GM12878 (cell line): ENCODE data around the gene DDX11. TPM values are rescaled to one million over a fixed set of nuclear protein-coding genes. Genes with fewer than 3 reads are reported as not detected.
"Not testable (repeated sequence)": the region's sequence is repeated elsewhere in the genome, so short reads cannot be mapped to it uniquely, and the experiment has no call there.

ENCODE experiments used
- ATAC-seq: fragments of 200-7000 bp; cut with Tn5 transposase; 3 replicates; pipeline ENCODE4 v1.9.1; 2020; ENCODE audit warnings: mild to moderate bottlenecking, moderate library complexity
- BruUV-seq: library from RNA; stranded (reverse); fragments of 400-500 nt; replicated peaks from 2 replicates; lab custom pipeline; 2021; lab: Mats Ljungman, UMichigan
- CTCF ChIA-PET: fragments of 300-600 bp; sonication (Branson Sonifier 250); formaldehyde crosslinking; extraction: SDS; loops from one replicate; lab custom pipeline; 2021; ENCODE audit warnings: inconsistent platforms; lab: Yijun Ruan, JAX
- POLR2A ChIA-PET: fragments of 350-600 bp; formaldehyde crosslinking; extraction: SDS; loops from one replicate; lab custom pipeline; 2021; ENCODE audit warnings: inconsistent platforms; lab: Charles Lee
- RAD21 ChIA-PET: fragments of 300-600 bp; sonication (Branson Sonifier 250); formaldehyde crosslinking; loops from one replicate; lab custom pipeline; 2023; ENCODE audit warnings: antibody characterized with exemption; ENCODE audit not compliant: unreplicated experiment; lab: Charles Lee
- SMC1A ChIA-PET: fragments of 300-600 bp; sonication (Branson Sonifier 250); formaldehyde crosslinking; loops from one replicate; lab custom pipeline; 2023; ENCODE audit not compliant: unreplicated experiment, uncharacterized antibody; lab: Charles Lee
- DNase-seq: peaks from one replicate; pipeline ENCODE4 v3.0.0-alpha.2; 2011; ENCODE audit warnings: low read depth, low spot score
- FAIRE-seq: peaks from 3 replicates; lab custom pipeline; 2011; peaks lifted over from hg19 to GRCh38; lab: Jason Lieb, UNC
- H2AFZ ChIP-seq: 2 replicates; pipeline ENCODE4 v1.6.0; 2011; ENCODE audit warnings: low read depth, low read length, control low read depth; ENCODE audit not compliant: control insufficient read depth
- H3K27ac ChIP-seq: 2 replicates; pipeline ENCODE4 v1.5.1; 2011; ENCODE audit warnings: control low read depth; ENCODE audit not compliant: control insufficient read depth, insufficient read depth
- H3K27me3 ChIP-seq, 2 experiments: replicated peaks in 1 of 2; 2 replicates each; pipeline versions ENCODE4 v1.6.0 to v1.6.1; 2011; ENCODE audit warnings: low read length in 1 of 2; ENCODE audit not compliant: control insufficient read depth in 2 of 2, insufficient read depth in 2 of 2
- H3K36me3 ChIP-seq, 2 experiments: 2 replicates each; pipeline ENCODE4 v1.5.1; 2011; ENCODE audit warnings: low read length in 1 of 2; ENCODE audit not compliant: control insufficient read depth in 2 of 2, insufficient read depth in 2 of 2
- H3K4me1 ChIP-seq: 2 replicates; pipeline ENCODE4 v1.6.1; 2011; ENCODE audit warnings: mild to moderate bottlenecking, low read length, moderate library complexity, mixed read lengths; ENCODE audit not compliant: control insufficient read depth, insufficient read depth
- H3K4me2 ChIP-seq: 2 replicates; pipeline ENCODE4 v1.6.0; 2011; ENCODE audit warnings: control low read depth; ENCODE audit not compliant: control insufficient read depth, insufficient read depth
- H3K4me3 ChIP-seq: fragments of 200-600 bp; sonication (generic); 2 replicates; pipeline ENCODE4 v1.5.1; 2016
- H3K79me2 ChIP-seq: 2 replicates; pipeline ENCODE4 v1.6.0; 2011; ENCODE audit warnings: low read length; ENCODE audit not compliant: control insufficient read depth, insufficient read depth
- H3K9ac ChIP-seq: 2 replicates; pipeline ENCODE4 v1.8.0; 2011; ENCODE audit warnings: low read length, control low read depth, mixed read lengths; ENCODE audit not compliant: control insufficient read depth, insufficient read depth
- H3K9me3 ChIP-seq: replicated peaks from 3 replicates; pipeline ENCODE4 v1.5.1; 2011; ENCODE audit warnings: mild to moderate bottlenecking, low read length; ENCODE audit not compliant: control insufficient read depth, insufficient read depth
- H4K20me1 ChIP-seq: 2 replicates; pipeline ENCODE4 v1.6.0; 2011; ENCODE audit not compliant: control insufficient read depth, insufficient read depth
- CBX5 ChIP-seq: sonication (generic); IDR thresholded peaks from 2 replicates; pipeline ENCODE4 v1.6.1; 2016; ENCODE audit warnings: low read depth, moderate library complexity, mild to moderate bottlenecking, inconsistent platforms
- KDM1A ChIP-seq: fragments of 200-600 bp; sonication (generic); IDR thresholded peaks from 2 replicates; pipeline ENCODE4 v1.6.1; 2016; ENCODE audit warnings: borderline replicate concordance
- SMARCA5 ChIP-seq: fragments of 450-650 bp; IDR thresholded peaks from 2 replicates; pipeline ENCODE4 v1.6.1; 2017; ENCODE audit warnings: mild to moderate bottlenecking
- WGBS: methylation state at CpG from one replicate; pipeline ENCODE4 v1.1.6; 2016; ENCODE audit warnings: low lambda C conversion rate; ENCODE audit not compliant: insufficient replicate concordance, insufficient coverage; ENCODE audit errors: missing lambda C conversion rate; 5-methylcytosine and 5-hydroxymethylcytosine counted together
- in situ Hi-C: fragments of 300-500 bp; cut with MboI; formaldehyde crosslinking; loops from 9 replicates; pipeline ENCODE4 v1.14.3; 2018; ENCODE audit warnings: mixed read lengths
- intact Hi-C: fragments of 100-400 bp; cut with micrococcal nuclease; formaldehyde crosslinking; loops from one replicate; pipeline ENCODE4 v1.14.2; 2022; ENCODE audit not compliant: unreplicated experiment
- polyA plus RNA-seq, 11 experiments: library from polyadenylated mRNA; depleted of rRNA in 4 of 11; unstranded in 6 of 11; stranded (reverse) in 5 of 11; fragments of >200 nt; fragmentation: Nextera tagmentation in 4 of 11; fragmentation: Illumina TruSeq in 1 of 11; extraction: Ambion mirVana in 4 of 11; extraction: Trizol in 1 of 11; gene quantifications; 1 replicate in 1 of 11; 2 replicates in 10 of 11; pipeline versions ENCODE4 v1.2.1 to v1.2.3, GENCODE V29; 2011 to 2016; ENCODE audit warnings: inconsistent platforms in 2 of 11, missing spikeins in 2 of 11, low read depth in 1 of 11
- total RNA-seq, 4 experiments: library from RNA; depleted of rRNA in 3 of 4; stranded (reverse); fragments of >200 nt in 3 of 4; fragmentation: Illumina TruSeq in 1 of 4; extraction: Trizol in 1 of 4; gene quantifications; 2 replicates each; pipeline versions ENCODE4 v1.2.1 to v1.2.3, GENCODE V29; 2013 to 2021
- TF ChIP-seq, protein P1 (sequence below): fragments of 450-650 bp; formaldehyde crosslinking; IDR thresholded peaks from 2 replicates; pipeline ENCODE4 v1.4.0; 2020; ENCODE audit warnings: mild to moderate bottlenecking, moderate library complexity

DDX11 gene
- total and polyA plus RNA-seq, 10 of the 15 experiments (the other 5 are each of a cell fraction or from before 2014, with no cell fraction given) = 3.8 to 94.2 (median 46.3) TPM

DNA sequence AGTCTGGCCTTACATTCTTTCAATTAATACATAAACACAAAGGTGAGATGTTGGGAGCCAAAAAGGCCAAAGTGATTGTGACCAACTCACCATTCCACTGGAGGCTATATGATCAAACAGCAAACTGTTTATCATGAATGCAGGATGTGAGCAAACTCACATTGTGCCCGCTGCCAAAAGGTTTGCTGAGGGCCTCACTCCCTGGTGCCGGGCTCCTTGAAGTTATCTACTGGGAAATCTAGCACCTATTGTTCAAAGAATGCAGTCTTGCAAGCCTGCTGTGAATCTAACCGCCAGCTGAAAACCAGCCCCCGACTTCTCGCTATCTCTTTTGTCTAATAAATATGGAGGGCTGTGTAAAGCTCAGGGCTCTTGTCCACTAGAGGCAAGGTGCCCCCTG is 46.7 kb upstream of the DDX11 start:
- CTCF ChIA-PET, BruUV-seq, RAD21 ChIA-PET, H3K36me3 ChIP-seq, POLR2A ChIA-PET, H3K9ac ChIP-seq, H3K4me3 ChIP-seq, intact Hi-C loops, SMC1A ChIA-PET, H4K20me1 ChIP-seq, H3K27ac ChIP-seq, ATAC-seq, H3K4me2 ChIP-seq, H3K79me2 ChIP-seq, in situ Hi-C loops, H3K27me3 ChIP-seq, H3K9me3 ChIP-seq, H3K4me1 ChIP-seq, DNase-seq, FAIRE-seq, H2AFZ ChIP-seq: not testable (repeated sequence)
- WGBS = 63% methylated on average over 5 of the region's 5 CpGs

DNA sequence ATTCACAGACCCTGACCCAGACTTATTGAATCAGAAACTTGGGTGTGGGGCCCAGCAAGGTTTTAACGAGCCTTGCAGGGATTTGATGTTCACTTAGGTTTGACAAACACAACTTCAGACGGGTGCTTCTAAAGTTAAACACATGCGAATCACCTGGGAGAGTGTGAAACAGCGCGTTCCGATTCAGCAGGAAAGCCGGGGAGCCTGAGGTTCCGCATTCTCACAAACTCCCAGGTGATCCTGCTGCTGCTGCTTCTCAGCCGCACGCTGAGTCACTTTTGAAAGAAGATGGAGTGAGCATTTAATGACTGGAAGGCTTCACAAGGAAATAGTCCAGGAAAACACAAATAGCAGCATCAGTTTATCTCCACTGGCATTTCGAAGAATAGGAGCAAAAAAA is 44.2 kb upstream of the DDX11 start:
- Histone ChIP-seq H3K9me3 (no peaks in the 10 kb centered on the region), H3K79me2 (no peaks in the 10 kb centered on the region), H3K27ac (no peak overlapping the region), H2AFZ (no peak overlapping the region), H3K36me3 (no peaks in the 10 kb centered on the region), H3K4me3 (no peak overlapping the region)
- 72% methylated on average over 11 of the region's 11 CpGs for WGBS
- CTCF ChIA-PET = interaction anchor here (0.6 kb wide), 1 partner anchor 64 kb away, joined by 3 read pairs; no protein-coding TSS in a partner anchor
- intact Hi-C loops = no loop called here
- TF ChIP-seq CBX5 = no peak
- TF ChIP-seq, protein P1, sequence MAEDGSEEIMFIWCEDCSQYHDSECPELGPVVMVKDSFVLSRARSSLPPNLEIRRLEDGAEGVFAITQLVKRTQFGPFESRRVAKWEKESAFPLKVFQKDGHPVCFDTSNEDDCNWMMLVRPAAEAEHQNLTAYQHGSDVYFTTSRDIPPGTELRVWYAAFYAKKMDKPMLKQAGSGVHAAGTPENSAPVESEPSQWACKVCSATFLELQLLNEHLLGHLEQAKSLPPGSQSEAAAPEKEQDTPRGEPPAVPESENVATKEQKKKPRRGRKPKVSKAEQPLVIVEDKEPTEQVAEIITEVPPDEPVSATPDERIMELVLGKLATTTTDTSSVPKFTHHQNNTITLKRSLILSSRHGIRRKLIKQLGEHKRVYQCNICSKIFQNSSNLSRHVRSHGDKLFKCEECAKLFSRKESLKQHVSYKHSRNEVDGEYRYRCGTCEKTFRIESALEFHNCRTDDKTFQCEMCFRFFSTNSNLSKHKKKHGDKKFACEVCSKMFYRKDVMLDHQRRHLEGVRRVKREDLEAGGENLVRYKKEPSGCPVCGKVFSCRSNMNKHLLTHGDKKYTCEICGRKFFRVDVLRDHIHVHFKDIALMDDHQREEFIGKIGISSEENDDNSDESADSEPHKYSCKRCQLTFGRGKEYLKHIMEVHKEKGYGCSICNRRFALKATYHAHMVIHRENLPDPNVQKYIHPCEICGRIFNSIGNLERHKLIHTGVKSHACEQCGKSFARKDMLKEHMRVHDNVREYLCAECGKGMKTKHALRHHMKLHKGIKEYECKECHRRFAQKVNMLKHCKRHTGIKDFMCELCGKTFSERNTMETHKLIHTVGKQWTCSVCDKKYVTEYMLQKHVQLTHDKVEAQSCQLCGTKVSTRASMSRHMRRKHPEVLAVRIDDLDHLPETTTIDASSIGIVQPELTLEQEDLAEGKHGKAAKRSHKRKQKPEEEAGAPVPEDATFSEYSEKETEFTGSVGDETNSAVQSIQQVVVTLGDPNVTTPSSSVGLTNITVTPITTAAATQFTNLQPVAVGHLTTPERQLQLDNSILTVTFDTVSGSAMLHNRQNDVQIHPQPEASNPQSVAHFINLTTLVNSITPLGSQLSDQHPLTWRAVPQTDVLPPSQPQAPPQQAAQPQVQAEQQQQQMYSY (CRISPR knock-in tag) = no peak
- no peak for TF ChIP-seq SMARCA5
- TF ChIP-seq KDM1A = no peak
- TF ChIP-seq, all 136 proteins: peak for 0
- SMC1A ChIA-PET = no interaction called here
- POLR2A ChIA-PET = no interaction called here
- no peak for FAIRE-seq
- Histone ChIP-seq H3K4me2 (no peak overlapping the region), H3K4me1 (no peaks in the 10 kb centered on the region), H4K20me1 (no peaks in the 10 kb centered on the region), H3K27me3 (peaks cover 0 to 3% of the 10 kb centered on the region in 2 experiments; a peak in 1 of 4 replicates), H3K9ac (no peak overlapping the region)
- RAD21 ChIA-PET = no interaction called here
- no peak for DNase-seq
- ATAC-seq = no peak
- in situ Hi-C loops = no loop called here
- BruUV-seq = no TSS peak
